GM19452 (cell line): ENCODE results near the gene MSANTD7.

Source experiments
- ATAC-seq: cut with Tn5 transposase; IDR thresholded peaks from one replicate; pipeline ENCODE4 v1.9.1; 2021; ENCODE audit not compliant: unreplicated experiment

MSANTD7 gene

DNA sequence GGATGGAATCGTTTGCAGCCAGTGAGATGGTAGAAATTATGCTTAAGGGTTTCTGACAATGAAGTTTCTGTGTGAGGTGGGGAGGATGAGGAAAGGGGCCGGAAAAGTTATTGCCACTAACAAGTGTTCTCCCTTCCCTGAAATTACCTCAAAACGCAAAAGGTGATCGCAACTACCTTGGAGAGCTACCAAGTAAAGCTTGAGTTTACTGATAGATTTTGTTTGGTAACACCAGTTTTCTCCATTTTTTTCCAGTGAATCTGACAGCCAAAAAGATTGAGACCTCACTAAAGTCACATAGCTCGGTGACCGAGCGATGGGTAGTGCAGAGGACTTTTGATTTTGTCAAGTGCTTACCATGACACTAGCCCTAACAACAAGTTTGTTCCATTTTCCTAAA is 42.1 kb downstream of the MSANTD7 start:
- ATAC-seq: no peak

DNA sequence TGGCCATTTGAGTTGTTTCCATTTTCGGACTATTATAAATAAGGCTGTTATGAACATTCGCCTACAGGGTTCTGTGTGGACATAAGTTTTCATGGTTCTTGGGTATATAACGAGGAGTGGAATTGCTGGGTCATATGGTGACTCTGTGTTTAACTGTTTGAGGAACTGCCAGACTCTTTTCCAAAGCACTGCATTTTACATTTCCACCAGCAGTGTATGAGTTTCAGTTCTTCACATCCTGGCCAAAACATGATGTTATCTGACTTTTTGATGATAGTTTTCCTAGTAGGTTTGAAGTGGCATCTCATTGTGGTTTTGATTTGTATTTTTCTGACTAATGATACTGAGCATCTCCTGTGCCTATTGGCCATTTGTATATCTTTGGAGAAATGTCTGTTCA is 46.0 kb downstream of the MSANTD7 start:
- no peak for ATAC-seq
